ENCODE measurements around the gene NEDD4.
"Not testable (repeated sequence)": the region's sequence is repeated elsewhere in the genome, so short reads cannot be mapped to it uniquely, and the experiment has no call there.

Gene NEDD4

GRCh38 chr15:55965091-55965490, 28.3 kb downstream of the NEDD4 start:
- no peak overlapping the region for H3K4me3 ChIP-seq (ENCODE audit: control insufficient read depth in 1 of 7, extremely low read depth in 1 of 7, insufficient read depth in 4 of 7, low read depth in 2 of 7, low read length in 6 of 7)
- WGBS (ENCODE audit: insufficient coverage), result 84% methylated on average over 3 of the region's 3 CpGs
- no peak for DNase-seq
- no peaks in the 10 kb centered on the region for H3K9me3 ChIP-seq (ENCODE audit: control extremely low read depth in 1 of 5, control insufficient read depth in 4 of 5, insufficient read depth in 2 of 5, low read depth in 1 of 5, low read length in 4 of 5)
- H3K4me1 ChIP-seq (ENCODE audit: control extremely low read depth in 1 of 4, control insufficient read depth in 4 of 4, insufficient read depth in 4 of 4, low read length in 3 of 4), result peaks cover 0 to under 1% (median 0%) of the 10 kb centered on the region in 4 experiments
- no peak overlapping the region for H3K27ac ChIP-seq (ENCODE audit: insufficient read depth in 1 of 2, low read depth in 1 of 2, low read length in 2 of 2, poor library complexity in 1 of 2, severe bottlenecking in 2 of 2)
- CTCF ChIA-PET, result no interaction called here
- POLR2A ChIA-PET, result no interaction called here
- no peaks in the 10 kb centered on the region for H3K27me3 ChIP-seq (replicated peaks in 2 of 5; ENCODE audit: control insufficient read depth in 4 of 5, insufficient read depth in 5 of 5, low read length in 4 of 5)
- peaks cover 6 to 13% (median 8%) of the 10 kb centered on the region in 4 experiments for H3K36me3 ChIP-seq (ENCODE audit: control insufficient read depth in 4 of 4, insufficient read depth in 4 of 4, low read length in 3 of 4)

GRCh38 chr15:55960946-55961345, 32.5 kb downstream of the NEDD4 start:
- H3K4me1 ChIP-seq (ENCODE audit: control extremely low read depth in 1 of 4, control insufficient read depth in 4 of 4, insufficient read depth in 4 of 4, low read length in 3 of 4), result no peaks in the 10 kb centered on the region
- no peak for DNase-seq
- no peak overlapping the region for H3K4me3 ChIP-seq (ENCODE audit: control insufficient read depth in 1 of 7, extremely low read depth in 1 of 7, insufficient read depth in 4 of 7, low read depth in 2 of 7, low read length in 6 of 7)
- ChIA-PET CTCF (no interaction called here), POLR2A (no interaction called here)
- peaks cover 4 to 13% (median 8%) of the 10 kb centered on the region in 4 experiments for H3K36me3 ChIP-seq (ENCODE audit: control insufficient read depth in 4 of 4, insufficient read depth in 4 of 4, low read length in 3 of 4)
- H3K27me3 ChIP-seq (replicated peaks in 2 of 5; ENCODE audit: control insufficient read depth in 4 of 5, insufficient read depth in 5 of 5, low read length in 4 of 5), result no peaks in the 10 kb centered on the region
- WGBS (ENCODE audit: insufficient coverage), result 89% methylated on average over 2 of the region's 2 CpGs
- H3K27ac ChIP-seq (ENCODE audit: insufficient read depth in 1 of 2, low read depth in 1 of 2, low read length in 2 of 2, poor library complexity in 1 of 2, severe bottlenecking in 2 of 2), result no peak overlapping the region
- no peaks in the 10 kb centered on the region for H3K9me3 ChIP-seq (ENCODE audit: control extremely low read depth in 1 of 5, control insufficient read depth in 4 of 5, insufficient read depth in 2 of 5, low read depth in 1 of 5, low read length in 4 of 5)

DNA sequence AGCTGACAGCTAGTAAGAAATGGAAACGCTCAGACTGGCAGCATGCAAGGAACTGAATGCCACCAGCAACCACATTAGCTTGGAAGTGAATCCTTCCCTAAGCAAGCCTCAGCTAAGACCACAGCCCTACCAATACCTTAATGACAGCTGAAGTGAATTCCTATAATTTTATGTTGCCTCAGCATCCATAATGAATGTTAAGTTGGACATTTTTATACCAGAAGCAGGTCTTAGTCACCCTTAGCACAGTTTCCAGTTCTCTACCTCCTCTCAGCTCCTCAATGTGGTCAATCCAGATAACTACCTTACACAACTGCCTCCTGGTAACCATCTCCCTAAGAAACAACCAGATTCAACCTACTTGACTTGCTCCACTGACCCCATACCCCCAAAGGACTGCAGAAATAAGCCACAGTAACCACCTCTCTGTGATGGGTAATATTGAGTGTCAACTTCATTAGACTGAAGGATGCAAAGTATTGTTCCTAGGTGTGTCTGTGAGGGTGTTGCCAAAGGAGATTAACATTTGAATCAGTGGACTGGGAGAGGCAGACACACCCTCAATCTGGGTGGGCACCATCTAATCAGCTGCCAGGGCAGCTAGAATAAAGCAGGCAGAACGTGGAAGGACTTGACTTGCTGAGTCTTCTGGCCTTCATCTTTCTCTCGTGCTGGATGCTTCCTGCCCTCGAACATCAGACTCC, 33.5 kb downstream of the NEDD4 start:
- WGBS (ENCODE audit: insufficient coverage), result 89% methylated on average over 4 of the region's 4 CpGs
- H3K36me3 ChIP-seq (ENCODE audit: control insufficient read depth in 4 of 4, insufficient read depth in 4 of 4, low read length in 3 of 4), result peaks cover 2 to 6% (median 3%) of the 10 kb centered on the region in 4 experiments
- ChIA-PET CTCF (interaction anchor here (1.2 to 1.3 kb wide), 2 partner anchors 17 to 23 kb away, joined by 3 read pairs; no protein-coding TSS in a partner anchor), POLR2A (interaction anchor here (0.5 to 0.6 kb wide), 2 partner anchors 29 to 293 kb away, joined by 4 to 5 read pairs; no protein-coding TSS in a partner anchor)
- no peak overlapping the region for H3K27ac ChIP-seq (ENCODE audit: insufficient read depth in 1 of 2, low read depth in 1 of 2, low read length in 2 of 2, poor library complexity in 1 of 2, severe bottlenecking in 2 of 2)
- no peaks in the 10 kb centered on the region for H3K27me3 ChIP-seq (replicated peaks in 2 of 5; ENCODE audit: control insufficient read depth in 4 of 5, insufficient read depth in 5 of 5, low read length in 4 of 5)
- no peaks in the 10 kb centered on the region for H3K9me3 ChIP-seq (ENCODE audit: control extremely low read depth in 1 of 5, control insufficient read depth in 4 of 5, insufficient read depth in 2 of 5, low read depth in 1 of 5, low read length in 4 of 5)
- no peaks in the 10 kb centered on the region for H3K4me1 ChIP-seq (ENCODE audit: control extremely low read depth in 1 of 4, control insufficient read depth in 4 of 4, insufficient read depth in 4 of 4, low read length in 3 of 4)
- DNase-seq, result peak in 2 of 3 donors; percentile 41 to 65
- H3K4me3 ChIP-seq (ENCODE audit: control insufficient read depth in 1 of 7, extremely low read depth in 1 of 7, insufficient read depth in 4 of 7, low read depth in 2 of 7, low read length in 6 of 7), result no peak overlapping the region

DNA sequence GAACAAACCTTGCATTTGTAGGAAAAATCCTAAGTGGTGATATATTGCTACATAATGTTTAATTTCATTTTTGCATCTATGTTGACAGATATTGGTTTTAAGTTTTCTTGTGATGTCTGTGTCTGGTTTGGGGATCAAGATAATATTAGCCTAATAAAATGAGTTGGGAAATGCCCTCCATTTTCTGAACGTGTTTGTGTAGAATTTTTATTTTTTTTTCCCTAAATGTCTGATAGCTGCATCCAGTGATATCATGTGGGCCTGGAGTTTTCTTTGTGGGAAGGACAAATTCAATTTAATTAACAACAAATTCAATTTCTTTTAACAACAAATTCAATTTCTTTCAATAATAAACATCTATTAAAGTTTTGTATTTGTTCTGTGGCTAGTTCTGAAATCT, 35.1 kb downstream of the NEDD4 start:
- H3K27me3 ChIP-seq (replicated peaks in 2 of 5; ENCODE audit: control insufficient read depth in 4 of 5, insufficient read depth in 5 of 5, low read length in 4 of 5), result no peaks in the 10 kb centered on the region
- DNase-seq, result no peak
- H3K9me3 ChIP-seq (ENCODE audit: control extremely low read depth in 1 of 5, control insufficient read depth in 4 of 5, insufficient read depth in 2 of 5, low read depth in 1 of 5, low read length in 4 of 5), result no peaks in the 10 kb centered on the region
- peaks cover 0 to 2% (median 2%) of the 10 kb centered on the region in 4 experiments for H3K36me3 ChIP-seq (ENCODE audit: control insufficient read depth in 4 of 4, insufficient read depth in 4 of 4, low read length in 3 of 4)
- ChIA-PET POLR2A (no interaction called here), CTCF (no interaction called here)
- no CpG with 5 or more reads among the region's 1 CpG for WGBS (ENCODE audit: insufficient coverage)
- H3K4me1 ChIP-seq (ENCODE audit: control extremely low read depth in 1 of 4, control insufficient read depth in 4 of 4, insufficient read depth in 4 of 4, low read length in 3 of 4), result no peaks in the 10 kb centered on the region
- no peak overlapping the region for H3K27ac ChIP-seq (ENCODE audit: insufficient read depth in 1 of 2, low read depth in 1 of 2, low read length in 2 of 2, poor library complexity in 1 of 2, severe bottlenecking in 2 of 2)
- H3K4me3 ChIP-seq (ENCODE audit: control insufficient read depth in 1 of 7, extremely low read depth in 1 of 7, insufficient read depth in 4 of 7, low read depth in 2 of 7, low read length in 6 of 7), result no peak overlapping the region

DNA sequence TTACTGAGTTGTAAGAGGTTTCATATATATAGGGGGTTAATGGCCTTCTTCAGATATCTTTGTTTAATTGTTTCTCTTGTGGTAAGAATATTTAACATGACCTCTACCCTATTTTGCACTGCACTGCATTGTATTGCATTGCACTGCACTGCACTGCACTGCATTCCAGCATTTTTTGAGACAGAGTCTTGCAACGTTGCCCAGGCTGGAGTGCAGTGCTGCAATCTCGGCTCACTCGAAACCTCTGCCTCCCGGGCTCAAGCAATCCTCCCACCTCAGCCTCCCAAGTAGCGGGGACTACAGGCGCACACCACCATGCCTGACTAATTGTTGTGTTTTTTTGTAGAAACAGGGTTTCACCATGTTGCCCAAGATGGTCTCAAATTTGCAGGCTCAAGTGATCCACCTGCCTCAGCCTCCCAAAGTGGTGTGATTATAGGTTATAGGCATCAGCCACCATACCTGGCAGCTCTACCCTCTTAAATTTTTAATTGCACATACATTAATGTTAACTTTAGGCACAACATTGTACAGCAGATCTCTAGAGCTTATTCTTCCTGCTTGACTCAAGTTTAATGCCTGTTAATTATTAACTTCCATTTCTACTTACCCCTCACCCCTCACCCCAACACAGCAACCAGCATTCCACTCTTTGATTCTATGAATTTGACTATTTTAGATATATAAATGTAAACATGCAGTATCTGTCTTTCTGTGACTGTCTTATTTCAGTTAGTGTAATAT, 38.4 kb downstream of the NEDD4 start:
- no peaks in the 10 kb centered on the region for H3K9me3 ChIP-seq (ENCODE audit: control extremely low read depth in 1 of 5, control insufficient read depth in 4 of 5, insufficient read depth in 2 of 5, low read depth in 1 of 5, low read length in 4 of 5)
- DNase-seq, result no peak

GRCh38 chr15:55952501-55953274, 40.7 kb downstream of the NEDD4 start:
- H3K27me3 ChIP-seq (replicated peaks in 2 of 5; ENCODE audit: control insufficient read depth in 4 of 5, insufficient read depth in 5 of 5, low read length in 4 of 5); DNase-seq; H3K27ac ChIP-seq (ENCODE audit: insufficient read depth in 1 of 2, low read depth in 1 of 2, low read length in 2 of 2, poor library complexity in 1 of 2, severe bottlenecking in 2 of 2); H3K4me3 ChIP-seq (ENCODE audit: control insufficient read depth in 1 of 7, extremely low read depth in 1 of 7, insufficient read depth in 4 of 7, low read depth in 2 of 7, low read length in 6 of 7); H3K9me3 ChIP-seq (ENCODE audit: control extremely low read depth in 1 of 5, control insufficient read depth in 4 of 5, insufficient read depth in 2 of 5, low read depth in 1 of 5, low read length in 4 of 5); H3K36me3 ChIP-seq (ENCODE audit: control insufficient read depth in 4 of 4, insufficient read depth in 4 of 4, low read length in 3 of 4); POLR2A ChIA-PET; H3K4me1 ChIP-seq (ENCODE audit: control extremely low read depth in 1 of 4, control insufficient read depth in 4 of 4, insufficient read depth in 4 of 4, low read length in 3 of 4): not testable (repeated sequence)
- 96% methylated on average over 10 of the region's 14 CpGs for WGBS (ENCODE audit: insufficient coverage)
- CTCF ChIA-PET, result interaction anchor here (0.7 kb wide), 1 partner anchor 105 kb away, joined by 3 read pairs; no protein-coding TSS in a partner anchor

More for the DNA sequence above, 38.4 kb downstream of the NEDD4 start:
- no peaks in the 10 kb centered on the region for H3K4me1 ChIP-seq (ENCODE audit: control extremely low read depth in 1 of 4, control insufficient read depth in 4 of 4, insufficient read depth in 4 of 4, low read length in 3 of 4)
- POLR2A ChIA-PET, result interaction anchor here (0.6 kb wide), 2 partner anchors 37 to 38 kb away, joined by 3 to 7 read pairs; partner anchors contain the start of gene NEDD4
- CTCF ChIA-PET, result no interaction called here
- 99% methylated on average over 6 of the region's 6 CpGs for WGBS (ENCODE audit: insufficient coverage)
- no peak overlapping the region for H3K27ac ChIP-seq (ENCODE audit: insufficient read depth in 1 of 2, low read depth in 1 of 2, low read length in 2 of 2, poor library complexity in 1 of 2, severe bottlenecking in 2 of 2)
- H3K27me3 ChIP-seq (replicated peaks in 2 of 5; ENCODE audit: control insufficient read depth in 4 of 5, insufficient read depth in 5 of 5, low read length in 4 of 5), result no peaks in the 10 kb centered on the region
- H3K4me3 ChIP-seq (ENCODE audit: control insufficient read depth in 1 of 7, extremely low read depth in 1 of 7, insufficient read depth in 4 of 7, low read depth in 2 of 7, low read length in 6 of 7), result no peak overlapping the region
- peaks cover 0 to 7% (median 2%) of the 10 kb centered on the region in 4 experiments for H3K36me3 ChIP-seq (ENCODE audit: control insufficient read depth in 4 of 4, insufficient read depth in 4 of 4, low read length in 3 of 4)
